Measurements from ENCODE around the gene SVOPL.

Gene SVOPL

DNA sequence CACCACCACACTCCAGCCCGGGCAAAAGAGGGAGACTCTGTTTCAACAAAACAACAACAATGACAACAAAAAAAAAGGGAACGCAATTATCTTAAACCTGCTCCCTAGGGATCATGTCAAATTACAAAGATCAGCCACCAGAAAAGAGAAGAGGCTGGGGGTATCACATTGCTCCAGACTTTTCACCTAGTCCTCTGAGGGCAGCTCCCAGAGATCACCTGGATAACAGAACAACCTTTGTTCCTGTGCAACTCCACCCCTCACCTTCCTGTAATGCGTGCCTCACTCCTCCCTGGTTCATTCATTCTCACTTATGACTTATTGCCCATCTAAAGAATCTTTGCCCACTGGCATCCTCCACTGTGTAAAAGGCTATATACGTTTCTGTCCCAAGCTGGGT is 31.8 kb downstream of the SVOPL start:
- DNase-seq (ENCODE audit: low read depth) = no peak
- TF ChIP-seq, protein P1, sequence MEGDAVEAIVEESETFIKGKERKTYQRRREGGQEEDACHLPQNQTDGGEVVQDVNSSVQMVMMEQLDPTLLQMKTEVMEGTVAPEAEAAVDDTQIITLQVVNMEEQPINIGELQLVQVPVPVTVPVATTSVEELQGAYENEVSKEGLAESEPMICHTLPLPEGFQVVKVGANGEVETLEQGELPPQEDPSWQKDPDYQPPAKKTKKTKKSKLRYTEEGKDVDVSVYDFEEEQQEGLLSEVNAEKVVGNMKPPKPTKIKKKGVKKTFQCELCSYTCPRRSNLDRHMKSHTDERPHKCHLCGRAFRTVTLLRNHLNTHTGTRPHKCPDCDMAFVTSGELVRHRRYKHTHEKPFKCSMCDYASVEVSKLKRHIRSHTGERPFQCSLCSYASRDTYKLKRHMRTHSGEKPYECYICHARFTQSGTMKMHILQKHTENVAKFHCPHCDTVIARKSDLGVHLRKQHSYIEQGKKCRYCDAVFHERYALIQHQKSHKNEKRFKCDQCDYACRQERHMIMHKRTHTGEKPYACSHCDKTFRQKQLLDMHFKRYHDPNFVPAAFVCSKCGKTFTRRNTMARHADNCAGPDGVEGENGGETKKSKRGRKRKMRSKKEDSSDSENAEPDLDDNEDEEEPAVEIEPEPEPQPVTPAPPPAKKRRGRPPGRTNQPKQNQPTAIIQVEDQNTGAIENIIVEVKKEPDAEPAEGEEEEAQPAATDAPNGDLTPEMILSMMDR (conservative IDR thresholded peaks at IDR 0.05; ENCODE audit: control insufficient read depth, insufficient read depth, low read depth, low read length) = no peak

GRCh38 chr7:138668946-138669345 is 32.2 kb downstream of the SVOPL start:
- no peak overlapping the region for H3K4me3 ChIP-seq (ENCODE audit: control insufficient read depth, low read depth, low read length)
- DNase-seq (ENCODE audit: low read depth) = no peak
- TF ChIP-seq, protein P1 (conservative IDR thresholded peaks at IDR 0.05; ENCODE audit: control insufficient read depth, insufficient read depth, low read depth, low read length) = no peak

More for the DNA sequence above, 31.8 kb downstream of the SVOPL start:
- H3K4me3 ChIP-seq (ENCODE audit: control insufficient read depth, low read depth, low read length) = no peak overlapping the region

DNA sequence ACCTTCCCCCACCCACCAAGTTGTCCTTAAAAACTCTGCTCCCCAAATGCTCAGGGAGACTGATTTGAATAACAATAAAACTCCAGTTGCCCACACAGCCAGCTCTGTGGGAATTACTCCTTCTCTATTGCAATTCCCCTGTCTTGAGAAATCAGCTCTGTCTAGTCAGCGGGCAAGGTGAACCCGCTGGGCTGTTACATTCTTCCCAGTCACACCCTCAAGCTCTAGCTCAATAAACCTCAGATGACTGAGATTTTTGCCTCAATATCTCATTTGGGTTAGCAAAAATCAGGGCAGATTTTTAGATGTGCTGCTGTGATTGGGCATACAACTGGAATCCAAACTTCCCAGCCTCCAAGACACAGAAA is 32.9 kb downstream of the SVOPL start:
- no peak overlapping the region for H3K4me3 ChIP-seq (ENCODE audit: control insufficient read depth, low read depth, low read length)
- TF ChIP-seq, protein P1 (conservative IDR thresholded peaks at IDR 0.05; ENCODE audit: control insufficient read depth, insufficient read depth, low read depth, low read length) = no peak
- no peak for DNase-seq (ENCODE audit: low read depth)

GRCh38 chr7:138667535-138668228 is 33.5 kb downstream of the SVOPL start:
- H3K4me3 ChIP-seq (ENCODE audit: control insufficient read depth, low read depth, low read length) = no peak overlapping the region
- DNase-seq (ENCODE audit: low read depth) = no peak
- TF ChIP-seq, protein P1 (conservative IDR thresholded peaks at IDR 0.05; ENCODE audit: control insufficient read depth, insufficient read depth, low read depth, low read length) = no peak

DNA sequence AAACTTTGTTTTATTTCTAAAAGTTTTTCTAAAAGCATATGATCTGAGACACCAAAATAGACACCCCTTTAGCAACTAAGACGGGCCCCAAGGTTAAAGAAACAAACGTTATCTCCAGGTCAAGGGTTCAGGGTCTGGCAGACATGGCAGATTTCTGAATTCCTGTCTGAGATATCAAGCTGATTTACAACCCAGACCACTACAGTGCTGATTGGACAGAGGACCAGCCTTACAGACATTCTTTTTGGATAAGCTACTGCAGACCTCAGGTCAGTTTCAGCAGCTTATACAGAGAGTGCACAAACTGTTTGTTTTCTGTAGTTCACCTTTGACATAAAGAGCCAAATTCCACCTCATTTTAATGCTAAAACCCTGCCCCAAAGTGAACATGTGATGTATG is 34.8 kb downstream of the SVOPL start:
- TF ChIP-seq, protein P1 (conservative IDR thresholded peaks at IDR 0.05; ENCODE audit: control insufficient read depth, insufficient read depth, low read depth, low read length) = no peak
- H3K4me3 ChIP-seq (ENCODE audit: control insufficient read depth, low read depth, low read length) = no peak overlapping the region
- no peak for DNase-seq (ENCODE audit: low read depth)

GRCh38 chr7:138665669-138666140 is 35.5 kb downstream of the SVOPL start:
- TF ChIP-seq, protein P1 (conservative IDR thresholded peaks at IDR 0.05; ENCODE audit: control insufficient read depth, insufficient read depth, low read depth, low read length) = no peak
- DNase-seq (ENCODE audit: low read depth) = no peak

More at GRCh38 chr7:138665669-138666140, 35.5 kb downstream of the SVOPL start:
- H3K4me3 ChIP-seq (ENCODE audit: control insufficient read depth, low read depth, low read length) = no peak overlapping the region
